GM19452 (cell line): Measurements from ENCODE around the gene SLC4A11.

ENCODE experiments used
- ATAC-seq: cut with Tn5 transposase; IDR thresholded peaks from one replicate; pipeline ENCODE4 v1.9.1; 2021; ENCODE audit not compliant: unreplicated experiment

The SLC4A11 gene

DNA sequence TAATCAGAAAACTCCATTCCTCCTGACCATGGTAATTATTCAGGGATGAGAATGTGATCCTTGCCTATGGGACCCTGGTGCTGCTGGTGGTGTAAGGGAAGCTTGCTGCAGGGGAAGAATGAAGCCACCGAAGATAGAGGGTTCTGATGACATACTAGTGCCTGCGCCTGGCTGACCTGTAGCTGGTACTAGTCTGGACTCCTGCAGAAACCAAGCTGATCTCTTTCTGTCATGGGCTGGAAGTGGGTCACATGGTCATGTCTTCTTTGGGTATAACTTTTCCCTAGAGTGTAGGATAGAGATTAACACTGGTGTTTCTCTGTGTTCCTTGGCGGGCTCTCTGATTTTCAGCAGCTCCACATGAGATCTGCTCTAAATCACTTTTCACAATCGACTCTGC, 8.6 kb upstream of the SLC4A11 start:
- ATAC-seq: no peak

DNA sequence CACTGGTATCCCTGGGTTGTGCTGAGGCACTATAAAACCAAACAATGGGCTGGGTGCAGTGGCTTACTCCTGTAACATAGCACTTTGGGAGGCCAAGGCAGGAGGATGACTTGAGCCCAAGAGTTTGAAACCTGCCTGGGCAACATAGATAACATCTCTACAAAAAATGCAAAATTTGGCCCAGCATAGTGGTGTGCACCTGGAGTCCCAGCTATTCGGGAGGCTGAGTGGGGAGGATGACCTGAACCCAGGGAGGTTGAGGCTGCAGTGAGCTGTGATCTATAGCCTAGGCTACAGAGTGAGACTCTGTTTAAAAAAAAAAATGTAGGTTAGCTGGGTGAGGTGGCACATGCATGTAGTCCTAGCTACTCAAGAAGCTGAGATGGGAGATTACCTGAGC, 7.7 kb upstream of the SLC4A11 start:
- ATAC-seq: no peak

DNA sequence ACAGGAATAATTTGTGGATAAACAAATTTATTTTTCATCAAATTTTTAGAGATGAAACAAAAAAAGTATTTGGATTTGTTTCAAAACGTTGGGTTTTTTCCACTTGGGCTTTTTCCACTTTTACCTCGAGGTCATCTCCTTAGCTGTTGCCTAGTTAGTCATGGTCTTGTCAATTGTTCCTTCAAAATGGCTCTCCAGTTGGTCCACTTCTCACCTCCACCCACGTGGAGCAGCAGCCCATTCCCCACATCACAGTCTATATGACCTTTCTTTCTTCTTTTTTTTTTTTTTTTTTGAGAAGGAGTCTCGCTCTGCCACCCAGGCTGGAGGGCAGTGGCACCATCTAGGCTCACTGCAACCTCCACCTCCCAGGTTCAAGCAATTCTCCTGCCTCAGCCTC, 6.7 kb upstream of the SLC4A11 start:
- ATAC-seq: no peak

DNA sequence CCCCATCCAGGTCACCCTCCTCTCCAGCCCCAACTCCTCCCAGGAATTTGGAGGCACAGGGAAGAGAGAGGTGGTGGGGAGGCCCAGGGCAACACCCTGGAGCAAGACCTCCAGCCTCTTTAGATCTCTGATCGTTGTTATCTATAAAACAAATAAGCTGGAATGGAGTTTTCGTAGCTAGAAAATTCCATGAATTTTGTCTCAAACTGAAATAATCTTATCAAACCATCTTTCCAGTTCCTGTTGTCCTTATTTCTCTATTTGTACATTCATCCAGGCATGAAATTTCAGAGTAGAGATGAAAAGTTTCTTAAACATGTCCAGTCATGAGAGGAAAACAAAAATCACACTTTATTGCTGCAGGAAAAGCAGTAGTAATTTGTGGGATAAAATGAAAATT, 6.2 kb upstream of the SLC4A11 start:
- no peak for ATAC-seq

DNA sequence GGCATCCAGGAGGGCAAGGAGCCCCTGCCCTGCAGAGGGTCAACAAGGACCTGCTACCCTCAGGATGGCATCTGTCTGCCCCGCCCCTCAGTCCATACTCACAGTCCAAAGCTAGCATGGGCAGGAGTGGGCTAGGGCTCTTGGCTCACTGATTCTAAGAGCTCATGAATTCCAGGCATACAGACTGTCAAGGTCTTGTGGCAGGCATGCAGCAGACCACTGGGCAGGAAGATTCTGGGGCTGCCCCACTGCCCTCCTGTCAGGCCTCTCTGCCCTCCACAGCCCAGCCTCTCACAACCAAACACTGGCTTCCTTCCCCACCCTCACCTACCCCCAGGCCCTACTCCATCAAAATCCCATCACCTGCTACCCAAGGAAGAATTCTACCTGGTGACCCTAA, 5.6 kb upstream of the SLC4A11 start:
- no peak for ATAC-seq

DNA sequence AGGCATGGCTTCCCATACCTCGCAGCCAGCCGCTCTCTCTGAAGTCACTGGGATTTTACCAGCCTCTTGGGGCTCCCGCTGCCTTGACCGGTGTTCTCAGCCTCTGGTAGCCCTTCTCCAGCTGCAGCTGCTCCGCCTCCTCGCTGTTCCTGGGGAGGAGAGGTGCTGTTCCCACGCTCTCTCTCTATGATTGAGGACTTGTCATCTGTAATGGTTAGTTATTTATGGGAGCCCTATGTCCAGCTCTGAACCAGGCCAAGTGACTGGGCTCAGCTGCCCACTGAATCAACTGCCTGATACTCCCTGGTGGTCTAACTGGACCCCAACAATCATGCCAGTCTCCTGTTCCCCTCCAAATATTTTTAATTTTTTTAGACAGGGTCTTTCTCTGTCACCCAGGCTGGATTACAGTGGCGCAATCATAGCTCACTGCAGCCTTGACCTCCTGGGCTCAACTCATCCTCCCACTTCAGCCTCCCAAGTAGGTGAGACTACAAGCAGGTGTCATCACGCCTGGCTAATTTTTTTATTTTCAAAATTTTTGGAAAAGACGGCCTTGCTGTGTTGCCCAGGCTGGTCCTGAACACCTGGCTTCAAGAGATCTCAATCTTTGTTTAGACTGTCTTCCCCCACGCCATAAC, 4.8 kb upstream of the SLC4A11 start:
- no peak for ATAC-seq

DNA sequence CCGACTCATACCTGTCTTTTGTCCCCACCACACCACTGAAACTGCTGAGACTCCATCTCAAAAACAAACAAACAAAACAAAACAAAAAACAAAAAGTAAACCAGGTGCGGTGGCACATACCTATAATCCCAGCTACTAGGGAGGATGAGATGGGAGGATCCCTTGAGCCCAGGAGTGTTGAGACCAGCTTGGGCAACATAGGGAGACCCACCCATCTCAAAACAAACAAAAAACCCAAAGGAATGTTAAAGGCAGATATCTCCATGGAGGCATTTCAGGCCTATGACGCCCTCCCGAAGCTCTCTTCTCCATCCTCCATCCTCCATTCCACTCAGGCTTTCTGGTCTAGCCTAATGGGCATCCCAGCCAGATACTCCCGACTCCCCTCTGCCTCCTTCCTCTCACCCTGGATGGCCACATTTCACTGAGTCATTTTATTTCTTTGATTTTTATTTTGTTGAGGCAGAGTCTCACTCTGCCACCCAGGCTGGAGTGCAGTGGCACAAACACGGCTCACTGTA, 3.2 kb upstream of the SLC4A11 start:
- no peak for ATAC-seq

DNA sequence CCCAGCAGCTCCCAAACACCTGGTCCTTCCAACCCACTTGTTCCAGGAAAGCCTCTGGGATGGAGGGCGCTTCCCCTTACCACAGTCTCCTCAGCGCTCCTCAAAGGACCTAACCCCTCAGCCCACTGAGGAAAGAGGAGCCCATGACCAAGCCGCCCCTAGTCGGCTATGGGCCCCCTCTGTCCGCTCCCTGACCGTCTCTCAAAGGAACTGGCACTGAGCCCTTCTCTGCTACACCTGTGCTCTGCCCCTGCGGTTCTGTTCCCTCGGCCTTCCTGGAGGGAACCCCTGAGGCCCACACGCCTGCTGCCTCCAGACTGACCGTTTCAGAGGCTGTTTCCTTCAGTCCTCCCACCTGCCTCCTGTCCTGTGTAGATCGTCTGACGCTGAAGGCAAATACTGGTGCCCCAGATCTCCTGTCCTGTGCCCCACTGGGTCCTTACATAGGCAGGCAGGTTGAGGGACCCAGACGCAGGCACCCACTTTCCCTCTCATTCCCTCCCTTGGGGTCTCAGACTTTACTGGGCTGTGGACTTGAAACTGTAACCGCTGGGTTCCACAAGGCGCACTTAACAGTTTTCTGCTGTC, 1.9 kb upstream of the SLC4A11 start:
- no peak for ATAC-seq

DNA sequence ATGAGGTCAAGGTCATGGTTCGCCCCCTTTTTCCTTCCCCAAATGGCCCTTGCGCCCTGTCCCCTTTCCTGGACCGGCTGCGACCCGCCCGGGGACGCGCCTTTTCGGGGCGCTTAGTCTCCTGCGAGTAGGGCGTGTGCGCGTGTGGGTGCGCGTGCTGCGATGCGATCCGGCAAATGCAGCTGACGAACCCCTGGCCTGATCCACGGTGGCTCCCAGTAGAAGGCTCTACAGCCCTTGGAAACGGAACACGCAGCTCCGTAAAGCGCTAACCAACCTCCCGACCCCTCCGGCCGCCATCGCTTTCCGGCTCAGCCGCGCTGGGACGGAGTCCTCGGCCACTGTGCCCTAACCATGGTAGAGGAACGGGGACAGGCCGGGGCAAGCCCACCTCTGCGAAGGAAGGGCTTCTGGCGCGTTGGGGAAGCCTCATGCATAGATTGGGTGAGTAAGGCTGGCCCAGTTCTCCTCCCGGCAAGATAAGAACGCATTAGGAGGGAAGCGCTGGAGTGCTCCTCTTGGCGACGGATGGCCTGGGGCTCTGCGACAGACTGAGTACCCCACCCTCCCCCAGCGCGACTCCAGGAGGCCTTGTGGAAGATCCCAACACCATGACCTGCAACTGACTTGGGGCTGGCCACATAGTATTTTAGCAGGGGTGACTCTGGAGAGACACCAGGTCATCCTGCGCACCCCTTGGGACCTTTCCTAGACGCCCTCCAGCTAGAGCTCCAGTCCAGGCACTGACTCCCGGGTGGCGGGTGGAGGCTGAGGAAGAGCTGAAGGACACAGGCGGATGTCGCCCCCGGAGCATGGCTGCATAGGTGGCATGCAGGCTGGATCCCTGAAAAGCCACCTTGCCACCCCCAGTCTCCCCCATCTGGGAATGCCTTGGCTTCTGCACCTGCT, 1.1 kb upstream of the SLC4A11 start:
- no peak for ATAC-seq

DNA sequence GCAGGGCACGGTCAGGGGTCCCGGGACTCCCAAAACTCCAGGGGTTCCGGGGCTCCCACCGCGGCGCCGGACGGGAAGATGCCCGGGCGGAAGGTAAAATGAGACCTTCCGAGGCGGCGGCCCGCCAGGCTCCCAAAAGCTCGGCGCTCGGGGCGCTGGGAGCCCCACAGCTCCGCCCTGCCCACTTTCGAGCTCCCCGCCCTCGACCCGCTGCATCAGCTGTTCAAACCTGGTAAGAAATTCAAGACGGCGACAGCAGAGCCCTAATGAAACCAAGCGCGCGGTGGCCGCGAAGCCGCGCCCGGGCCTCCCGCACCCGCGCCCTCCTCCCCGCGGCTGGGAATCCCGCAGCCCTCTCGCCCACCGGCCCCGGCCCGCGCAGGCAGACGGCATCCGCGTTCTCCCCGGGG, 369 bp downstream of the SLC4A11 start:
- ATAC-seq: no peak

DNA sequence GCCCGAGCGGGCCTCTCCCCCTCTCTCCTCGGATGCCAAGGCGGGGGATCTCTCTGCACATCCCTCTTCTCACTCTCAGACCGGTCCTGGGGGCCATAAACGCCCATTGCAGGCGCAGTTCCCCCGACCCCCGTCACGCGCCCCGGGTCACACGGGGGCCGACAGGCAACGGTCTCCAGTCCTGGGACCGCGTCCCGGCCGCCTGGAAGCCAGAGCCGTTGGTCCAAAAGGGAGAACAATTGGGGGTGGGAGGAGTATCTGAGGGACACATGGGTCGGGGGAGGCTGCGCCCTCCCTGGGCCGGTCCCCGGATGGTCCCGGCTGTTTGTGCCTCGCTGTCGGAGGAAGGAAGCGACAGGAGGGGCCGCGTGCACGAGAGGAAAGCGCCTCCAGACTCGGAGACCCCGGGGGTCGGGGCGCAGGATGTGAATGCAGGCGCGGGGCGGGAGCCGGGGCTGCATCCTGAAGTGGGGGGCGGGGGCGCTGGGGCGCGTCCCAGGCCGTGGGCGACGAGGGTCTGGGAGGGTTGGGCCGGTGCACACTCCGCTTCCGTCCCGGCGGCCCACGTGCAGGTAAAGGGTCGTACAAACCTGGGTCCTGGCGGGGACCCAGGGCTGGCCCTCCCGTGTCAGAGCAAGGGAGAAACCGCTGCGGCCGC, 903 bp downstream of the SLC4A11 start:
- ATAC-seq: no peak

DNA sequence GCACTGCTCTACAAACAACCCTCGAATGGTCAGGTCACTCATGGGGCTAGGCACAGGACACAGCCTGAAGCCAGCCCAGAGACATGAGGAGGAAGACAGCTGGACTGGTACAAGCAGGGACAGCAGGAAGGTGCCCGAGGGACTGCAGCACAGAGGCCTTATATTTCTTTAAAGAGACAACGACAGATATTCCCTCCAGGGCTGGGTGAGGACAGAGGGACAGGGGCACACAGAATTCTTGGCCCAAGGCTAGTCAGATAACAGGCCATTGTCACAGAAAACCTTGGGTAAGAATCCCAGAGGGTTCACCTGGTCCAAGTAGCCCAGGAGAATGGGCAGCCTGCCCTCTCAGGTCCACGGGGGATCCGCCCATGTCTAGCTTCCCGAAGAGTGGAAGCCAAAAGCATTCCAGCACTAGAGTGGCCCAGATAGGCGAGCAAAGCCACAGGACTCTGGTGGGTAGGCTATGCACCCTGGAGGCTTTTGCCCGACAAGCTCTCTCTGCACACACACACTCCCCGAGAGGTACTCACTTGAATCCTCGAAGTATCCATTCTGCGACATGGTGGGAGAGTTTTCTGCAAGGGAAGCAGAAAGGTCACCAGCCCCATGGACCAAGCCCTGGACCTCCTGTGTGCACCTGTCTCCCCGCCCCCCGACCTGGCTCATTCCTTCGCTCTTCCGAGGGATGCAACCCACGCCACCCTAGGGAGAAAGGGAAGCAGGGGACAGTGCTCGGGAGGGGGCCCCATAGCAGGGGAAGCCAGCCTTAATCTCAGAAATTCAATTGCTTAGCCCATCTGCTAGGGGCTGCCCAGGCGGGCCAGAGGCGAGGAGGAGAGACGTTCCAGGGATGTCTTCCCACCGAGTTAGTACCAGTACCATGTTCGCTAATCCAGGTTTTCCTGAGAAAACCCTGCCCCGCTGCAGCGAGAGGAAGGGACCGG, 1.7 kb downstream of the SLC4A11 start:
- ATAC-seq: no peak

DNA sequence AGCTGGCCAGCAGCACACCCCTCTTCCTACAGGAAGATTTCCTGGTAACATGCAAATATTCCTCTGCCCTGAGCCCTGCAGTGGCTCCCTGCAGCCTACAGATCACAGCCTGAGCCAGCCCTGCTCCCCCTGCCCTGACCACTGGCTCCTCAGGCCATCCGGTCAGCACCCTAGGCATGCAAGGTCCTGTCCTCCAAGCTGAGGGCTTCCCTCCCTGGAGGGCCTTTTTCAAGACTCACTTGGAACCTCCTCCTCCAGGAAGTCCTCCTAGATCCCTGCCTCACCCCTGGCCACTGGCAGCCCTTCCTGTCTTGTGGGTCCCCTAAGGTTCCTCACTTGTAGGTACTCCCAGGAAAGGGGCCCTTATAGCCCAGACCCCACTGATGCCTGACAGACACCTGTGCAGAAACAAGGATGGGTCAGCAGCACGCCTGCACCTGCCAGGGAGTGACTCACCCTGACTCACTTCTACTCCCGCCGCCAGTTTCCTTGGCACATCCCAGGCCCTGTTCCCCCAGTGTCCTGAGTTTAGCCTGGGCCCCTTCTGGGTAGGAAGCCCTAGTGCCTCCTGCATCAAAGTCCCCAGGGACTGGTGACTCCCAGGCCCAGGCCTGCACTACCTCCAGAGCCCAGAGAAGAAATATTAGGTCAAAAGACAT, 3.2 kb downstream of the SLC4A11 start:
- no peak for ATAC-seq

DNA sequence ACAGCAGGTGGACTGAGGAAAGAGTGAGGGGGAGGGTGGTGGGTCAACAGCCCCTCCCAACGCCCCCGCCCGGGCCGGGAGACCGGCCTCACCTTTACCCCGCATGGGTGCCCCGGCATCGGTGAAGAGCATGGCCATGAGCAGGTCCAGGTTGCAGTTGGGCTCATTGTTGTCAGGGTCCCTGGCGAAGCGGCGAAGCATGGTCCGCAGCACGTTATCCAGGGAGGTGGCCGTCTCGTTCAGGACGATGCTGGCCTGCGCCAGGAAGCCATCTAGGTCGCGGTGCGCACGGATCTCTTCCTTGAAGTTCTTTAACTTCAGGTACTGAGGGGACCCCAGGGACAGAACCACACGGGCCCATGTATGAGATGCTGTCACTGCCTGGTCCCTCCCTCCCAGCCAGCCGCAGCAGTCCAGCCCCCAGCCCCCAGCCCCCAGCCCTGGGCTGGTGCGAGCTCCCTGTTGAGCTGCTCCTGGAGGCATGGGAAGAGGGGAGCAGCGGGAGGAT, 4.9 kb downstream of the SLC4A11 start:
- no peak for ATAC-seq

DNA sequence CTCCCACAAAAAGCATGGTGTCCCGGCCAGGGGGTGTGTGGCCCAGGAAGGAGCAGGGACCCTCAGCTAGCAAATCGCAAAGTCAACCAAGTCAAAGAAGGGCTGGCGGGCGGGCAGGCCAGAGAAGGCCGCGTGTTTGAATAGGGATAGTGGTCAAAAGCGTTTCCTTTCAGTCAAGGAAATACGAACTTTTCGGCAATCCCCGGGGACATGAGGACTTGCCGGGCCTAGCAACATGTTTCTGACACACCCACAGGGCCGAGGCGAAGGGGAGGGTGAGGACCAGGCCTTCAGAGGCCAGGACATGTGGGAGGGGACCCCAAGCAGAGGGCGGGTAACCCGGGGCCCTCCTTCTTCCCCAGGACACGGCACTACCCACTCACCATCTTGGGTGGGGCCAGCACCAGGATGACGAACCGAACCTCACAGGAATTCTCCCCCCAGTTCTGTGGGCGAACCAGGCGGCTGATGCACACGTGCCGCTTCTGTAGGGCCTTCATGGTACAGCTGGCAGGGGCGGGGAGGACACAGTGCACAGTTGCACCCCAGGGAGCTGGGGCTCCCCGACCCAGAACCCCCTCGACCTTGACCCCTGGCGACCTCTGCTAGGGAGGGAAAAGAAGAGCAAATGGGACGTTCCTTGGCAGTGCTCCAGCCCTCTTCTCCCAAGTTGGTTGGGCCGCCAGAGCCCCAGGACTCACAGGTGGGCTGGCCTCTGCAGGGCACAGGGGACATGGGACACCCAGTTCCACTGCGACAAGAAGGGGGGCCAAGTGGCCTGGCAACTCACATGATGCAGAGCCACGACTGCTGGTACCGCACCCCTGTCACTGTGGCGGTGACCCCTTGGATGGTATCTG, 5.6 kb downstream of the SLC4A11 start:
- ATAC-seq: no peak

DNA sequence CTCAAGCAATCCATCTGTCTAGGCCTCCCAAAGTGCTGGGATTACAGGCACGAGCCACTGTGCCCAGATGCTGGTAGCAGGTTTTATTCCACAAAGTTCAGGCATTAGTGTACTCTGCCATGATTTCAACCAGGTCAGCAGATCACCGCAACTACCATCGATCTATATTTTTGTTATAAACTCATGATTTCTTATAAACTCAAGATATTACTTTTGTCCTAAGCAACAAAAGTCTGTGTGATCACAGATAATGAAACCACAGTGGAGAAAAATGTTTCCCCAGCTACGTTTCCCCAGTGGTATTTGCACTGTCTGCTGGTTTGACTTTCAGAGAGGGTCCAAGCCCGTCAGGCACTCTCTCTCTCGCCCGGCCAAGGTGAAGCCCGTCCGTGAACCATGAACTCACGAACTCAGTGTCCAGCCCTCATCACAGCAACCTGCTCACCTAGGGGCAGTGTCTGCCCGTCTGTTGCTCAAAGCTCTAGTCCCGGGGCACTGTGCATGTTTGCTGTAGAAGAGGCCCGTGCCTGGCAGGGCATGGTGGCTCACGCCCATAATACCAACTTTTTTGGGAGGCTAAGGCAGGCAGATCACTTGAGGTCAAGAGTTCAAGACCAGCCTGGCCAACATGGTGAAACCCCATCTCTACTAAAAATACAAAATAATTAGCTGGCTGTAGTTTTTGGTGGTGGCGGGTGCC, 7.0 kb downstream of the SLC4A11 start:
- no peak for ATAC-seq

DNA sequence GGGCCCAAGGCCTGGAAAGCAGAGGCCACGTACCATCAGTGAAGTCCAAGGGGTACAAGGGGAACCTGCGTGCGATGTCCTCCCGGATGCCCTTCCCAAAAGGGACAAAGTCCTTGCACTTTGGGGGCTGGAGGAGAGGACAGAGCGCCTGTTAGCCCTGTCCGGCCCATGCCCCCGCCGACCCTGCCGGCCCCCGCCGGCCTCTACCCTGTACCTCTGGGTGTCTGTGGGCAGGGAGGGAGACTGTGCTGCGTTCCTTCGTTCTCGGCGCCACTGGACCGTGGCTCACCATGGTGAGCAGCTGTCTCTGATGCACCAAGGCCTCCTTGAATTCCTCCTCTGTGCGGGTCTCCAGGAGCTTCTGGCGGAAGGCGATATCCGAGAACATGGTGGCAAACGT, 7.9 kb downstream of the SLC4A11 start:
- ATAC-seq: no peak

DNA sequence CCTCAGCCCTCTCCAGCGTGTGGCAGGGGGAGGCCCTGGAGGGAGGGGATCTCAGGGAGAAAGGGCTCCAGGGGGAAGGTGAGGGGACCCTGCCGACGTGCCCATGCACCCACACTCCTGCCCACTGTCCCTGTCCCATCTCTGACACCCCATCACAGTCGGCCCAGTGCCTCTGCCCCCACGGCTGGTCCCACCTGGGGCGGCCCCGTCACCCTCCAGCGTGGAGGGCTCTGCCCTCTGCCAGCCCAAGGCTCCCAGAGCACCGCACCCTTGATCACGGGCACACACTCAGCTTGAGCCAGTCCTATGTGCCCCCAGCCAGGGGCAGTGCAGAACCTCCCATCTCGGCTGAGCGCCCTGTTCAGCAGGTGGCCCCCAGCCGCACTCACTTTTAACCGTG, 9.2 kb downstream of the SLC4A11 start:
- ATAC-seq: no peak
